ENCODE measurements around the gene SECTM1. TPM values are rescaled to one million over a fixed set of nuclear protein-coding genes. Genes with fewer than 3 reads are reported as not detected.

SECTM1 gene
- total and polyA plus RNA-seq, 9 of the 15 experiments (the other 6 are each of a cell fraction or from before 2014, with no cell fraction given): 0.11 to 0.46 (median 0.18) TPM; not detected in 6

- no peak for TF ChIP-seq MEF2D (tag; conservative IDR thresholded peaks at IDR 0.05; ENCODE audit: low read depth)
- TF ChIP-seq NCOA6 (IDR thresholded peaks at IDR 0.05): no peak
- TF ChIP-seq CXXC5 (CRISPR knock-in tag; IDR thresholded peaks at IDR 0.05): no peak
- no peak for TF ChIP-seq XRCC3 (IDR thresholded peaks at IDR 0.05)
- TF ChIP-seq IRF1 (CRISPR knock-in tag; IDR thresholded peaks at IDR 0.05; ENCODE audit: borderline replicate concordance): no peak
- TF ChIP-seq TBP (optimal IDR thresholded peaks at IDR 0.05; ENCODE audit: low read depth, low read length): peak; percentile 74
- no peak for TF ChIP-seq NCOR1 (IDR thresholded peaks at IDR 0.05)
- TF ChIP-seq SNIP1 (IDR thresholded peaks at IDR 0.05; ENCODE audit: low read depth): no peak
- peak in 1 of 2 experiments; percentile 30; a peak in 1 of 4 replicates for TF ChIP-seq ARNT (IDR thresholded peaks at IDR 0.05)
- no peak for TF ChIP-seq CHD4 (IDR thresholded peaks at IDR 0.05; ENCODE audit: insufficient read depth, insufficient replicate concordance, low read depth, low read length, poor library complexity, severe bottlenecking)
- TF ChIP-seq HDAC8 (tag; IDR thresholded peaks at IDR 0.05): no peak
- no peak for TF ChIP-seq NFE2 (IDR thresholded peaks at IDR 0.05; ENCODE audit: low read depth)
- TF ChIP-seq PRMT5 (CRISPR knock-in tag; IDR thresholded peaks at IDR 0.05): no peak
- no peak for TF ChIP-seq CREB3 (tag; conservative IDR thresholded peaks at IDR 0.05; ENCODE audit: low read depth)
- TF ChIP-seq ELF1 (tag; IDR thresholded peaks at IDR 0.05): peak; percentile 64; the same call in 1 of the 2 replicates
- no peak for TF ChIP-seq KLF6 (CRISPR knock-in tag; IDR thresholded peaks at IDR 0.05; ENCODE audit: borderline replicate concordance)
- no peak for TF ChIP-seq ZNF696 (CRISPR knock-in tag; conservative IDR thresholded peaks at IDR 0.05)
- TF ChIP-seq BRD4 (IDR thresholded peaks at IDR 0.05): no peak
- TF ChIP-seq ELF4 (CRISPR knock-in tag; IDR thresholded peaks at IDR 0.05): no peak
- no peak for TF ChIP-seq ZC3H8 (IDR thresholded peaks at IDR 0.05)
- TF ChIP-seq TRIM28 (IDR thresholded peaks at IDR 0.05): no peak
- no peak for TF ChIP-seq OTX1 (CRISPR knock-in tag; IDR thresholded peaks at IDR 0.05)
- no peak for TF ChIP-seq ARID4B (CRISPR knock-in tag; IDR thresholded peaks at IDR 0.05)
- no peak for TF ChIP-seq MYBL2 (IDR thresholded peaks at IDR 0.05; ENCODE audit: low read depth)
- TF ChIP-seq MYBL2 (CRISPR knock-in tag; IDR thresholded peaks at IDR 0.05; ENCODE audit: borderline replicate concordance): no peak
These were observed 34.4 kb upstream of the SECTM1 start (continued) for GRCh38 chr17:82367724-82368524.
